ENCODE measurements around the gene SEMA3G.

Gene SEMA3G

DNA sequence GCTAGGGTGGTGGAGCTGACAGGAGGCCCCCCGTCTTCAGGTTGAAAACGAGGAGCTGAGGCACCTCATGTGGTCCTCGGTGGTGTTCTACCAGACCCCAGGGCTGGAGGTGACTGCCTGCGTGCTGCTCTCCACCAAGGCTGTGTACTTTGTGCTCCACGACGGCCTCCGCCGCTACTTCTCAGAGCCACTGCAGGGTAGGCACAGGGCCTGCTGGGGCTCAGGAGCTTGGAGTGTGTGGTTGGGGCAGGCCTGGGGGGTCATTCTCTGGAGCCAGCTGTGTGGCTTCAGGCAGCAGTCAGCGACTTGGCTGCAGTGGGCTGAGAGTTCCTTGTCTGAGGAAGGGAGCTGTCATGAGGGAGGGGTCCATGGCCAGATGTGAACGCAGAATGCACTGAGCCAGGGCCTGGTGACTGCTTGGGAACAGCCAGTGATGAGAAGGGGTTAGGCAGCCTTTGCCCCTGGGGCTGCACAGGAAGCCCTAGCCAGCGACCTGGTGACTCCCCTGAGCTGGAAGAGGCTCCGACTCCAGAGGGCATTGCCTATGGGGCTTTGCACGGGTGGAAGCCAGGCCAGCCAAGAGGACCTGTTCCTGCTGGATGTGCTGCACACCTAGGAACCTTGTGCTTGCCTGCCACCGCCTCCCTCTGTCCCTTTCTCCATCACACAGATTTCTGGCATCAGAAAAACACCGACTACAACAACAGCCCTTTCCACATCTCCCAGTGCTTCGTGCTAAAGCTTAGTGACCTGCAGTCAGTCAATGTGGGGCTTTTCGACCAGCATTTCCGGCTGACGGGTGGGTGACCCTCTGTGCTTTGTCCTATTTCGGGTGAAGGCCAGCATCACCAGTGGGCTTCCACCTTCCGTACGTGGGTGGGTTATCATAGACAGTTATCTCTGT is 45.4 kb upstream of the SEMA3G start:
- no peak for DNase-seq (ENCODE audit: low spot score)
- in situ Hi-C loops (cut with MboI; ENCODE audit: low pct_unique_long_range_greater_than_20kb, low sequenced_read_pairs, unreplicated experiment), result no loop called here
- TF ChIP-seq, protein P1, sequence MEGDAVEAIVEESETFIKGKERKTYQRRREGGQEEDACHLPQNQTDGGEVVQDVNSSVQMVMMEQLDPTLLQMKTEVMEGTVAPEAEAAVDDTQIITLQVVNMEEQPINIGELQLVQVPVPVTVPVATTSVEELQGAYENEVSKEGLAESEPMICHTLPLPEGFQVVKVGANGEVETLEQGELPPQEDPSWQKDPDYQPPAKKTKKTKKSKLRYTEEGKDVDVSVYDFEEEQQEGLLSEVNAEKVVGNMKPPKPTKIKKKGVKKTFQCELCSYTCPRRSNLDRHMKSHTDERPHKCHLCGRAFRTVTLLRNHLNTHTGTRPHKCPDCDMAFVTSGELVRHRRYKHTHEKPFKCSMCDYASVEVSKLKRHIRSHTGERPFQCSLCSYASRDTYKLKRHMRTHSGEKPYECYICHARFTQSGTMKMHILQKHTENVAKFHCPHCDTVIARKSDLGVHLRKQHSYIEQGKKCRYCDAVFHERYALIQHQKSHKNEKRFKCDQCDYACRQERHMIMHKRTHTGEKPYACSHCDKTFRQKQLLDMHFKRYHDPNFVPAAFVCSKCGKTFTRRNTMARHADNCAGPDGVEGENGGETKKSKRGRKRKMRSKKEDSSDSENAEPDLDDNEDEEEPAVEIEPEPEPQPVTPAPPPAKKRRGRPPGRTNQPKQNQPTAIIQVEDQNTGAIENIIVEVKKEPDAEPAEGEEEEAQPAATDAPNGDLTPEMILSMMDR (IDR thresholded peaks at IDR 0.05; ENCODE audit: extremely low read depth, insufficient read depth, missing control alignments), result no peak

DNA sequence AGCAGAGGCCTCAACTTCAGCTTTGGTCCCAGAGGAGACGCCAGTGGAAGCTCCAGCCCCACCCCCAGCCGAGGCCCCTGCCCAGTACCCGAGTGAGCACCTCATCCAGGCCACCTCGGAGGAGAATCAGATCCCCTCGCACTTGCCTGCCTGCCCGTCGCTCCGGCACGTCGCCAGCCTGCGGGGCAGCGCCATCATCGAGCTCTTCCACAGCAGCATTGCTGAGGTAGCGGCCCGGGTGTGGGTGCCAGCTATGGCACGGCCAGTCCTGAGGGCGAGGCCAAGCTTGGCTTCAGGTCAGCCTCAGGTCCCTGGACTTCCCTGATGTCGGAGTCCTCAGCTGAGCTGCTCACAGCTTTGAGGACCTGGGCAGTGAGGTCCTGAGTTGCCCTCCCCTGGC is 44.5 kb upstream of the SEMA3G start:
- DNase-seq (ENCODE audit: low spot score), result no peak
- in situ Hi-C loops (cut with MboI; ENCODE audit: low pct_unique_long_range_greater_than_20kb, low sequenced_read_pairs, unreplicated experiment), result no loop called here
- TF ChIP-seq, protein P1 (IDR thresholded peaks at IDR 0.05; ENCODE audit: extremely low read depth, insufficient read depth, missing control alignments), result no peak

DNA sequence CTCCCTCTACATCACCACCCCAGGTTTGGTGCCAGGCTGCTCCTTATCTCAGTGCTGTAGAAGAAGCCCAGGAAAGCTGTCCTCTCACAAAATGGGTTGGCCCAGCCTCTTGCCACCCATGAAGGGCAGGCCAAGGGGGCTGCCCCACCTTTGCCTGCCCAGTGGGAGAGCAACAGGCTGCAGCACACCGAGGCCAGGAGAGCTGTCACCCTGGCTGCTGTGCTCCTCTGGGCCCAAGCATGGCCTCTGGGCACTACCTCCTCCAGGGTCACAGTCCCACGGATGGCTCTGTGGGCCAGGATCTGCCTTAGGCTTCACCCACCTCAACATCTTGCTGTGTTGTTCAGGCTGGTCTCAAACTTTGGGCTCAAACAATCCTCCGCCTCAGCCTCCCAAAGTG is 43.8 kb upstream of the SEMA3G start:
- in situ Hi-C loops (cut with MboI; ENCODE audit: low pct_unique_long_range_greater_than_20kb, low sequenced_read_pairs, unreplicated experiment), result no loop called here

DNA sequence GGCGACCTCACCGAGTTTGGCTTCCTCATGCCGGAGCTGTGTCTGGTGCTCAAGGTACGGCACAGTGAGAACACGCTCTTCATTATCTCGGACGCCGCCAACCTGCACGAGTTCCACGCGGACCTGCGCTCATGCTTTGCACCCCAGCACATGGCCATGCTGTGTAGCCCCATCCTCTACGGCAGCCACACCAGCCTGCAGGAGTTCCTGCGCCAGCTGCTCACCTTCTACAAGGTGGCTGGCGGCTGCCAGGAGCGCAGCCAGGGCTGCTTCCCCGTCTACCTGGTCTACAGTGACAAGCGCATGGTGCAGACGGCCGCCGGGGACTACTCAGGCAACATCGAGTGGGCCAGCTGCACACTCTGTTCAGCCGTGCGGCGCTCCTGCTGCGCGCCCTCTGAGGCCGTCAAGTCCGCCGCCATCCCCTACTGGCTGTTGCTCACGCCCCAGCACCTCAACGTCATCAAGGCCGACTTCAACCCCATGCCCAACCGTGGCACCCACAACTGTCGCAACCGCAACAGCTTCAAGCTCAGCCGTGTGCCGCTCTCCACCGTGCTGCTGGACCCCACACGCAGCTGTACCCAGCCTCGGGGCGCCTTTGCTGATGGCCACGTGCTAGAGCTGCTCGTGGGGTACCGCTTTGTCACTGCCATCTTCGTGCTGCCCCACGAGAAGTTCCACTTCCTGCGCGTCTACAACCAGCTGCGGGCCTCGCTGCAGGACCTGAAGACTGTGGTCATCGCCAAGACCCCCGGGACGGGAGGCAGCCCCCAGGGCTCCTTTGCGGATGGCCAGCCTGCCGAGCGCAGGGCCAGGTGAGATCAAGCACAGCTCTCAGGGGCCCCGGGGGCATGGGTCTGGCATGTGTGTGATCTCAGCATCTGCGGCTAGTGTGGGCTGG is 43.1 kb upstream of the SEMA3G start:
- TF ChIP-seq, protein P1 (IDR thresholded peaks at IDR 0.05; ENCODE audit: extremely low read depth, insufficient read depth, missing control alignments), result no peak
- DNase-seq (ENCODE audit: low spot score), result no peak
- in situ Hi-C loops (cut with MboI; ENCODE audit: low pct_unique_long_range_greater_than_20kb, low sequenced_read_pairs, unreplicated experiment), result no loop called here

More for the DNA sequence above, 43.8 kb upstream of the SEMA3G start:
- TF ChIP-seq, protein P1 (IDR thresholded peaks at IDR 0.05; ENCODE audit: extremely low read depth, insufficient read depth, missing control alignments), result no peak
- no peak for DNase-seq (ENCODE audit: low spot score)

DNA sequence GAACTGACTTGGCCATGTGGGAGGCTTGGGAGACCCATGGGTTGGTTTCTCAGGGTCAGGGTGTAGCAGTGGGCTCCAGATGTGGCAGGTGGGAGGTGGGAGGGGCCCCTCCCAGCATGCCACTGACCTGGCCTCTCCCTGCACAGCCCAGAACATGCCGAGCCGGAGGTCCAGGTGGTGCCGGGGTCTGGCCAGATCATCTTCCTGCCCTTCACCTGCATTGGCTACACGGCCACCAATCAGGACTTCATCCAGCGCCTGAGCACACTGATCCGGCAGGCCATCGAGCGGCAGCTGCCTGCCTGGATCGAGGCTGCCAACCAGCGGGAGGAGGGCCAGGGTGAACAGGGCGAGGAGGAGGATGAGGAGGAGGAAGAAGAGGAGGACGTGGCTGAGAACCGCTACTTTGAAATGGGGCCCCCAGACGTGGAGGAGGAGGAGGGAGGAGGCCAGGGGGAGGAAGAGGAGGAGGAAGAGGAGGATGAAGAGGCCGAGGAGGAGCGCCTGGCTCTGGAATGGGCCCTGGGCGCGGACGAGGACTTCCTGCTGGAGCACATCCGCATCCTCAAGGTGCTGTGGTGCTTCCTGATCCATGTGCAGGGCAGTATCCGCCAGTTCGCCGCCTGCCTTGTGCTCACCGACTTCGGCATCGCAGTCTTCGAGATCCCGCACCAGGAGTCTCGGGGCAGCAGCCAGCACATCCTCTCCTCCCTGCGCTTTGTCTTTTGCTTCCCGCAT is 42.3 kb upstream of the SEMA3G start:
- DNase-seq (ENCODE audit: low spot score), result no peak
- TF ChIP-seq, protein P1 (IDR thresholded peaks at IDR 0.05; ENCODE audit: extremely low read depth, insufficient read depth, missing control alignments), result no peak
- in situ Hi-C loops (cut with MboI; ENCODE audit: low pct_unique_long_range_greater_than_20kb, low sequenced_read_pairs, unreplicated experiment), result no loop called here

All from GM13977 (cell line).